ENCODE data around the gene TNFAIP8L1. TPM values are rescaled to one million over a fixed set of nuclear protein-coding genes. Genes with fewer than 3 reads are reported as not detected.
A peak's percentile ranks its signal among the peaks of the same experiment; 100 is the strongest.

Gene TNFAIP8L1
- total and polyA plus RNA-seq, 7 donors = 2.4 to 5.1 (median 3.3) TPM

DNA sequence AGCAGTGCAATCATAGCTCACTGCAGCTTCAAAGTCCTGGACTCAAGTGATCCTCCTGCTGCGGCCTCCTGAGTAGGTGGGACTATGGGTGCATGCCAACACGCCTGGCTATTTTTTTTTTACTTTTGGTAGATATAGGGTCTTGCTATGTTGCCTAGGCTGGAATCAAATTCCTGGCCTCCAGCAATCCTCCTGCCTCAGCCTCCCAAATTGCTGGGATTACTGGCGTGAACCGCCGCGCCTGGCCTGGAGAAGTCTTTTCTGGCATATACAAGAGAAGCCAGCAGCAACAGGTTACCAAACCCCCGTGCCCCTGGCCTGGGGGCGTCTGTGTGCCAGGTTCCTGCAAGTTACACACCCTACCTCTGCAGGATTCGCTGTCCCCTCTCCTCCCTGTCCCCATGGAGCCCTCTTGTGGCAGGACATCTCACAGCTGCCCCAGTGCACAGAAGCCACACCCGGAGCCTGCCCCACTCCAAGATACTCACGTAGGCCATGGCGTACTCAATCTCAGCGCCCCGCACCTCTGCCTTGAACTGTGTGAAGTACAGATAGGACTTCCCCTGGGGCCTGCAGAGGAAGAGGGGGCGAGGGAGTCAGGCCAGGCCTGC is 21.0 kb downstream of the TNFAIP8L1 start:
- 85 to 88% (median 85%) methylated on average over 15 of the region's 15 CpGs for WGBS, 3 donors
- H3K27ac ChIP-seq = no peak overlapping the region
- H3K4me1 ChIP-seq = no peaks in the 10 kb centered on the region
- no peak for DNase-seq
- H3K4me3 ChIP-seq = no peak overlapping the region
- H3K27me3 ChIP-seq (ENCODE audit: insufficient read depth in 3 of 3, low read length in 2 of 3) = no peaks in the 10 kb centered on the region
- intact Hi-C loops (cut with DNase I) = loop anchor here in 1 of 2 donors (10.0 kb wide), 1 partner anchor 125 kb away; no protein-coding TSS in a partner anchor
- TF ChIP-seq, protein P1, sequence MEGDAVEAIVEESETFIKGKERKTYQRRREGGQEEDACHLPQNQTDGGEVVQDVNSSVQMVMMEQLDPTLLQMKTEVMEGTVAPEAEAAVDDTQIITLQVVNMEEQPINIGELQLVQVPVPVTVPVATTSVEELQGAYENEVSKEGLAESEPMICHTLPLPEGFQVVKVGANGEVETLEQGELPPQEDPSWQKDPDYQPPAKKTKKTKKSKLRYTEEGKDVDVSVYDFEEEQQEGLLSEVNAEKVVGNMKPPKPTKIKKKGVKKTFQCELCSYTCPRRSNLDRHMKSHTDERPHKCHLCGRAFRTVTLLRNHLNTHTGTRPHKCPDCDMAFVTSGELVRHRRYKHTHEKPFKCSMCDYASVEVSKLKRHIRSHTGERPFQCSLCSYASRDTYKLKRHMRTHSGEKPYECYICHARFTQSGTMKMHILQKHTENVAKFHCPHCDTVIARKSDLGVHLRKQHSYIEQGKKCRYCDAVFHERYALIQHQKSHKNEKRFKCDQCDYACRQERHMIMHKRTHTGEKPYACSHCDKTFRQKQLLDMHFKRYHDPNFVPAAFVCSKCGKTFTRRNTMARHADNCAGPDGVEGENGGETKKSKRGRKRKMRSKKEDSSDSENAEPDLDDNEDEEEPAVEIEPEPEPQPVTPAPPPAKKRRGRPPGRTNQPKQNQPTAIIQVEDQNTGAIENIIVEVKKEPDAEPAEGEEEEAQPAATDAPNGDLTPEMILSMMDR (IDR thresholded peaks at IDR 0.05) = peak; percentile 42
- ATAC-seq = peak; percentile 56 to 76 (median 74)
- H3K36me3 ChIP-seq (ENCODE audit: insufficient read depth in 1 of 2, low read depth in 1 of 2) = peaks cover 0 to 90% of the 10 kb centered on the region in 2 donors
- H3K9me3 ChIP-seq = no peaks in the 10 kb centered on the region

DNA sequence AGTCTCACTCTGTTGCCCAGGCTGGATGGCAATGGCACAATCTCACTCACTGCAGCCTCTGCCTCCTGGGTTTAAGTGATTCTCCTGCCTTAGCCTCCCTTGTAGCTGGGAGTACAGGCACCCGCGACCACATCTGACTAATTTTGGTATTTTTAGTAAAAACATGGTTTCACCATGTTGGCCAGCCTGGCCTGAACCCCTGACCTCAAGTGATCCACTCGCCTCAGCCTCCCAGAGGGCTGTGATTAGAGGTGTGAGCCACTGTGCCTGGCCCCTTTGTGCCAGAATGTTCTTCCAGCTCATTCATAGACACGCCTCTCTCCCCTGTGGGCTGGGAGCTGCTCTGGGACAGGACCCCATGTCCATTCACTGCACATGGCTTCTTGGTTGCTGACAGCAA is 21.7 kb downstream of the TNFAIP8L1 start:
- Histone ChIP-seq H3K27ac (no peak overlapping the region), H3K4me1 (no peaks in the 10 kb centered on the region), H3K27me3 (ENCODE audit: insufficient read depth in 3 of 3, low read length in 2 of 3) (no peaks in the 10 kb centered on the region), H3K36me3 (ENCODE audit: insufficient read depth in 1 of 2, low read depth in 1 of 2) (peaks cover 0 to 90% of the 10 kb centered on the region in 2 donors), H3K4me3 (no peak overlapping the region), H3K9me3 (no peaks in the 10 kb centered on the region)
- TF ChIP-seq, protein P1 (IDR thresholded peaks at IDR 0.05) = no peak
- 74 to 90% (median 83%) methylated on average over 4 of the region's 4 CpGs for WGBS, 3 donors
- DNase-seq (no peak), ATAC-seq (peak in 1 of 4 donors; percentile 30)
- intact Hi-C loops (cut with DNase I) = loop anchor here in 1 of 2 donors (10.0 kb wide), 1 partner anchor 124 kb away; no protein-coding TSS in a partner anchor

DNA sequence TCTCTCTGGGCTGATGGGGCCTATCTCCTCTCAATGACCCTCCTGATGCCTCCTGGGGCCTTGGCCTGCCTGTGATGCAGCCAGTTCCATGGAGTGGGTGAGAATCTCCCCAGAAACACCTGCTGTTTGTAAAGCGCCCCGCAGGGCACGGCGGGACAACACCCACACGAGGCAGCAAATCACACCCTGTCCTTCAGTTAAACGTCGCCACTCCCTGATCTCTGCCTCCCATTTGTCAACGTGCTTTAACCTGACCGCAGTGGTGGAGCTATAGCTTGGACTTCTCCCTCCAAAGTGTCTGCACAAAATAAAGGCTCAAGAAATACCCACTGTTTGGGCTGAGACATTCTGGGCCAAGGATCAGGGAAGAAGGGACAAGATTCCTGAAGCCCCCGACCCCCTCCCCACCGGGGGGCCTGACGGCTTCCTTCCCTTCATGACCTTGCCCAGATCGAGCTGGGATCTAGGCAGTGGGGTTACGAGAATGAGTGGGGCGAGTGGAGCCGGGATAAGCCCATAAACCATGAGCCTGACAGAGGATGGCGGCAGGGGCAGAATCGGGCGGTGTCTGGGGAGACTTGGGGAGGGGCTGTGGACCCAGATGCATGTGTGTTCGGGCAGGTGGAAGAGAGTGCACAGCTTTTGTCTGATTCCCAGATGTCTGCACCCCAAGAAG is 22.8 kb downstream of the TNFAIP8L1 start:
- DNase-seq (no peak), ATAC-seq (no peak)
- Histone ChIP-seq H3K9me3 (no peaks in the 10 kb centered on the region), H3K4me3 (no peak overlapping the region), H3K4me1 (no peaks in the 10 kb centered on the region), H3K36me3 (ENCODE audit: insufficient read depth in 1 of 2, low read depth in 1 of 2) (peaks cover 0 to 90% of the 10 kb centered on the region in 2 donors), H3K27me3 (ENCODE audit: insufficient read depth in 3 of 3, low read length in 2 of 3) (no peaks in the 10 kb centered on the region), H3K27ac (no peak overlapping the region)
- WGBS, 3 donors = 82 to 86% (median 84%) methylated on average over 19 to 20 of the region's 20 CpGs
- TF ChIP-seq, protein P1 (IDR thresholded peaks at IDR 0.05) = no peak
- intact Hi-C loops (cut with DNase I) = loop anchor here in 1 of 2 donors (10.0 kb wide), 1 partner anchor 123 kb away; no protein-coding TSS in a partner anchor

DNA sequence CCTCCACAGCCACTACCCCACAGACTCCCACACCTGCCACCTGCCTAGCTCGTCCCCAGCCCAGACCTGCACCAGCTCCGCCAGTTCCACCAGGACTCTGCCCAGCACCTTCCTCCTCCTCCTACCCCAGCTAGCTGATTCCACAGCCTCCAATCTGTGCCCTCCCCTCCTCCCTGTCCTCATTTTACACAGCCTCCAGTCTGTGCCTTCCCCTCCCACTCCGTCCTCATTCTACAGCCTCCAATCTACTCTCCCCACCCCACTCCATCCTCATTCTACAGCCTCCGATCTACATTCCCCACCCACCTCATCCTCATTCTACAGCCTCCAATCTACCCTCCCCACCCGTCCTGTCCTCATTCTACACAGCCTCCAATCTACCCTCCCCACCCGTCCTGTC is 23.5 kb downstream of the TNFAIP8L1 start:
- Histone ChIP-seq H3K4me3 (no peak overlapping the region), H3K27ac (no peak overlapping the region), H3K4me1 (no peaks in the 10 kb centered on the region), H3K36me3 (ENCODE audit: insufficient read depth in 1 of 2, low read depth in 1 of 2) (peaks cover 0 to 90% of the 10 kb centered on the region in 2 donors), H3K27me3 (ENCODE audit: insufficient read depth in 3 of 3, low read length in 2 of 3) (no peaks in the 10 kb centered on the region), H3K9me3 (no peaks in the 10 kb centered on the region)
- TF ChIP-seq, protein P1 (IDR thresholded peaks at IDR 0.05) = no peak
- 90 to 93% (median 92%) methylated on average over 5 to 6 of the region's 6 CpGs for WGBS, 3 donors
- ATAC-seq = no peak
- intact Hi-C loops (cut with DNase I) = loop anchor here in 1 of 2 donors (10.0 kb wide), 1 partner anchor 122 kb away; no protein-coding TSS in a partner anchor
- DNase-seq = no peak
